K562 (cell line): Measurements from ENCODE around the gene CPT1C. TPM values are rescaled to one million over a fixed set of nuclear protein-coding genes. Genes with fewer than 3 reads are reported as not detected.

ENCODE experiments used
- ATAC-seq: fragments of 200-7000 bp; cut with Tn5 transposase; 3 replicates; pipeline ENCODE4 v1.9.1; 2020; ENCODE audit warnings: moderate library complexity
- BruUV-seq: library from RNA; stranded (reverse); fragments of 400-500 nt; replicated peaks from 2 replicates; lab custom pipeline; 2021; lab: Mats Ljungman, UMichigan
- CTCF ChIA-PET: fragments of 300-600 bp; formaldehyde crosslinking; extraction: SDS; loops from one replicate; lab custom pipeline; 2021; ENCODE audit warnings: low intra/inter-chr PET ratio; lab: Yijun Ruan, JAX
- POLR2A ChIA-PET: fragments of 300-600, 350-650 bp; sonication (Branson Sonifier 250); formaldehyde crosslinking; extraction: SDS; loops from one replicate; lab custom pipeline; 2021; ENCODE audit warnings: antibody characterized with exemption, inconsistent platforms; lab: Yijun Ruan, JAX
- DNase-seq, 4 experiments: peaks; one replicate each; pipeline versions ENCODE4 v3.0.0 to v3.0.0-alpha.2; 2011 to 2018; ENCODE audit warnings: low spot score in 3 of 4, mixed read lengths in 3 of 4; ENCODE audit errors: extremely low read depth in 1 of 4
- FAIRE-seq: peaks from 2 replicates; lab custom pipeline; 2011; peaks lifted over from hg19 to GRCh38; lab: Jason Lieb, UNC
- H2AFZ ChIP-seq: 2 replicates; pipeline ENCODE4 v1.6.0; 2011; ENCODE audit warnings: low read depth, low read length, control low read depth, inconsistent platforms
- H3K27ac ChIP-seq: fragments of 200-600 bp; 3 replicates; pipeline ENCODE4 v1.8.0; 2011; ENCODE audit warnings: low read depth, mild to moderate bottlenecking, control low read depth, inconsistent platforms, low read length, moderate library complexity, mixed read lengths; ENCODE audit errors: extremely low read depth
- H3K27me3 ChIP-seq, 2 experiments: fragments of 300-600 bp in 1 of 2; 2 replicates in 1 of 2; 3 replicates in 1 of 2; pipeline versions ENCODE4 v1.6.0 to v1.8.0; 2011; ENCODE audit warnings: inconsistent platforms in 2 of 2, low read length in 2 of 2, mild to moderate bottlenecking in 1 of 2, mixed read lengths in 1 of 2, moderate library complexity in 1 of 2; ENCODE audit not compliant: control insufficient read depth in 2 of 2, insufficient read depth in 2 of 2
- H3K36me3 ChIP-seq: fragments of 300-600 bp; 3 replicates; pipeline ENCODE4 v1.8.0; 2011; ENCODE audit warnings: mild to moderate bottlenecking, low read length, inconsistent platforms; ENCODE audit not compliant: control insufficient read depth, insufficient read depth
- H3K4me1 ChIP-seq, 2 experiments: fragments of 200-600 bp in 1 of 2; replicated peaks in 1 of 2; 2 replicates in 1 of 2; 3 replicates in 1 of 2; pipeline versions ENCODE4 v1.5.1 to v1.8.0; 2011; ENCODE audit warnings: inconsistent platforms in 2 of 2, low read length in 2 of 2, mild to moderate bottlenecking in 1 of 2, mixed read lengths in 1 of 2, moderate library complexity in 1 of 2; ENCODE audit not compliant: control insufficient read depth in 2 of 2, insufficient read depth in 2 of 2
- H3K4me2 ChIP-seq: 2 replicates; pipeline ENCODE4 v1.6.1; 2011; ENCODE audit warnings: low read length, control low read depth, inconsistent platforms, mixed read lengths; ENCODE audit not compliant: insufficient read depth
- H3K4me3 ChIP-seq: fragments of 200-600 bp; sonication (generic), shearing (Covaris generic); 2 replicates; pipeline ENCODE4 v1.5.1; 2016; ENCODE audit warnings: control low read depth, inconsistent platforms
- H3K79me2 ChIP-seq: fragments of 200-600 bp; 3 replicates; pipeline ENCODE4 v1.8.0; 2011; ENCODE audit warnings: low read length, inconsistent platforms; ENCODE audit not compliant: control insufficient read depth, insufficient read depth
- H3K9ac ChIP-seq, 2 experiments: 2 replicates each; pipeline versions ENCODE4 v1.6.0 to v1.6.1; 2011; ENCODE audit warnings: low read depth in 2 of 2, low read length in 2 of 2, control low read depth in 1 of 2, inconsistent platforms in 1 of 2, mild to moderate bottlenecking in 1 of 2, mixed read lengths in 1 of 2; ENCODE audit not compliant: insufficient read depth in 1 of 2
- H3K9me1 ChIP-seq: one replicate; pipeline ENCODE4 v1.6.0; 2011; ENCODE audit warnings: inconsistent platforms, mild to moderate bottlenecking, low read length, moderate library complexity; ENCODE audit not compliant: control insufficient read depth, insufficient read depth
- H3K9me3 ChIP-seq: replicated peaks from 2 replicates; pipeline ENCODE4 v1.5.1; 2011; ENCODE audit warnings: low read depth, low read length, inconsistent platforms; ENCODE audit not compliant: control insufficient read depth, insufficient read depth
- H4K20me1 ChIP-seq: replicated peaks from 2 replicates; pipeline ENCODE4 v1.6.1; 2011; ENCODE audit warnings: low read length, inconsistent platforms, mixed read lengths; ENCODE audit not compliant: control insufficient read depth, insufficient read depth
- SMAD1 ChIP-seq: fragments of 150-350 bp; IDR thresholded peaks from 2 replicates; pipeline ENCODE4 v1.6.1; 2014; ENCODE audit warnings: low read length, low read depth; ENCODE audit not compliant: partially characterized antibody
- SMAD3 ChIP-seq: fragments of 450-650 bp; formaldehyde crosslinking; conservative IDR thresholded peaks from 2 replicates; pipeline ENCODE4 v1.4.0; 2020; ENCODE audit warnings: mild to moderate bottlenecking
- WGBS: fragments of 100-300 bp; shearing (Covaris generic); methylation state at CpG from one replicate; pipeline ENCODE4 v1.1.6; 2016; ENCODE audit warnings: low coverage, mixed read lengths; ENCODE audit not compliant: insufficient coverage; ENCODE audit errors: missing lambda C conversion rate; 5-methylcytosine and 5-hydroxymethylcytosine counted together
- in situ Hi-C: fragments of 300-500 bp; cut with MboI; formaldehyde crosslinking; loops from 4 replicates; pipeline ENCODE4 v1.15.0; 2018; ENCODE audit warnings: inconsistent platforms, mixed read lengths
- intact Hi-C: fragments of 100-400 bp; cut with micrococcal nuclease; formaldehyde crosslinking; loops from 2 replicates; pipeline ENCODE4 v1.14.2; 2022
- polyA plus RNA-seq, 8 experiments: library from polyadenylated mRNA; depleted of rRNA in 4 of 8; stranded (reverse) in 5 of 8; unstranded in 3 of 8; fragments of >200 nt; fragmentation: Nextera tagmentation in 2 of 8; fragmentation: Illumina TruSeq in 1 of 8; extraction: Ambion mirVana in 2 of 8; extraction: Trizol in 1 of 8; gene quantifications; 2 replicates each; pipeline versions ENCODE4 v1.2.1 to v1.2.3, GENCODE V29; 2011 to 2014; ENCODE audit warnings: inconsistent platforms in 1 of 8, missing spikeins in 1 of 8
- total RNA-seq, 7 experiments: library from RNA; depleted of rRNA in 6 of 7; stranded (reverse); fragments of >200 nt in 6 of 7; fragmentation: Illumina TruSeq in 2 of 7; extraction: Trizol in 2 of 7; gene quantifications; 2 replicates each; pipeline versions ENCODE4 v1.2.1 to v1.2.3, GENCODE V29; 2011 to 2021; ENCODE audit warnings: low replicate concordance in 1 of 7
- TF ChIP-seq, protein P1 (sequence below): fragments of 450-650 bp; formaldehyde crosslinking; IDR thresholded peaks from 2 replicates; pipeline ENCODE4 v1.4.0; 2020; ENCODE audit warnings: mild to moderate bottlenecking, moderate library complexity
- TF ChIP-seq, protein P2 (sequence below): sonication (generic); formaldehyde crosslinking; IDR thresholded peaks from 2 replicates; pipeline ENCODE4 v1.8.0; 2022; ENCODE audit warnings: missing genetic modification reagents, mild to moderate bottlenecking, borderline replicate concordance
- TF ChIP-seq, protein P3 (sequence below), 2 experiments: fragments of 450-650 bp in 1 of 2; sonication (generic) in 1 of 2; formaldehyde crosslinking in 1 of 2; IDR thresholded peaks in 1 of 2; conservative IDR thresholded peaks in 1 of 2; 2 replicates each; pipeline versions ENCODE4 v1.6.1 to v1.8.1; 2016 to 2023; ENCODE audit warnings: mild to moderate bottlenecking in 2 of 2, moderate library complexity in 2 of 2, inconsistent platforms in 1 of 2, missing genetic modification reagents in 1 of 2

Gene CPT1C
- total and polyA plus RNA-seq, 9 of the 15 experiments (the other 6 are each of a cell fraction or from before 2014, with no cell fraction given): 1.9 to 12.3 (median 3.0) TPM

- Histone ChIP-seq H3K27ac (peak overlapping the region; percentile 97), H3K4me1 (peaks cover 27 to 44% of the 10 kb centered on the region in 2 experiments), H3K9me3 (no peaks in the 10 kb centered on the region; the same call in 1 of the 2 replicates), H3K9me1 (peaks cover 3% of the 10 kb centered on the region), H3K9ac (peak overlapping the region; percentile 96 to 100), H4K20me1 (peaks cover 22% of the 10 kb centered on the region), H3K36me3 (peaks cover 50% of the 10 kb centered on the region), H2AFZ (peak overlapping the region; percentile 49; the same call in 1 of the 2 replicates), H3K4me2 (peak overlapping the region; percentile 91), H3K4me3 (peak overlapping the region; percentile 85), H3K27me3 (no peaks in the 10 kb centered on the region), H3K79me2 (peaks cover 50% of the 10 kb centered on the region)
- intact Hi-C loops: loop anchor here (1.0 to 5.0 kb wide), 6 partner anchors 35 to 189 kb away; partner anchors contain the start of genes AP2A1, PNKP, PRR12 and SCAF1
- ChIA-PET POLR2A (interaction anchor here (0.5 to 2.7 kb wide), 8 partner anchors 18 to 336 kb away, joined by 3 to 23 read pairs (median 3); partner anchors contain the start of genes AP2A1 and SCAF1), CTCF (interaction anchor here (0.6 to 1.7 kb wide), 3 partner anchors 108 to 204 kb away, joined by 3 to 5 read pairs (median 4); partner anchors contain the start of gene FLT3LG)
- peak; percentile 68 to 88 (median 72) for DNase-seq
- FAIRE-seq: peak; percentile 83
- BruUV-seq: TSS peak; percentile 49
- peak; percentile 32 for ATAC-seq
- in situ Hi-C loops: no loop called here
- 2% methylated on average over 19 of the region's 21 CpGs for WGBS
- TF ChIP-seq, protein P1, sequence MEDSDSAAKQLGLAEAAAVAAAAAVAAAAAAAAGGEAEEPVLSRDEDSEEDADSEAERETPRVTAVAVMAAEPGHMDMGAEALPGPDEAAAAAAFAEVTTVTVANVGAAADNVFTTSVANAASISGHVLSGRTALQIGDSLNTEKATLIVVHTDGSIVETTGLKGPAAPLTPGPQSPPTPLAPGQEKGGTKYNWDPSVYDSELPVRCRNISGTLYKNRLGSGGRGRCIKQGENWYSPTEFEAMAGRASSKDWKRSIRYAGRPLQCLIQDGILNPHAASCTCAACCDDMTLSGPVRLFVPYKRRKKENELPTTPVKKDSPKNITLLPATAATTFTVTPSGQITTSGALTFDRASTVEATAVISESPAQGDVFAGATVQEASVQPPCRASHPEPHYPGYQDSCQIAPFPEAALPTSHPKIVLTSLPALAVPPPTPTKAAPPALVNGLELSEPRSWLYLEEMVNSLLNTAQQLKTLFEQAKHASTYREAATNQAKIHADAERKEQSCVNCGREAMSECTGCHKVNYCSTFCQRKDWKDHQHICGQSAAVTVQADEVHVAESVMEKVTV (CRISPR knock-in tag): peak; percentile 61; the same call in 1 of the 2 replicates
- no peak for TF ChIP-seq SMAD3 (CRISPR knock-in tag)
- peak; percentile 62 for TF ChIP-seq SMAD1
- TF ChIP-seq, protein P2, sequence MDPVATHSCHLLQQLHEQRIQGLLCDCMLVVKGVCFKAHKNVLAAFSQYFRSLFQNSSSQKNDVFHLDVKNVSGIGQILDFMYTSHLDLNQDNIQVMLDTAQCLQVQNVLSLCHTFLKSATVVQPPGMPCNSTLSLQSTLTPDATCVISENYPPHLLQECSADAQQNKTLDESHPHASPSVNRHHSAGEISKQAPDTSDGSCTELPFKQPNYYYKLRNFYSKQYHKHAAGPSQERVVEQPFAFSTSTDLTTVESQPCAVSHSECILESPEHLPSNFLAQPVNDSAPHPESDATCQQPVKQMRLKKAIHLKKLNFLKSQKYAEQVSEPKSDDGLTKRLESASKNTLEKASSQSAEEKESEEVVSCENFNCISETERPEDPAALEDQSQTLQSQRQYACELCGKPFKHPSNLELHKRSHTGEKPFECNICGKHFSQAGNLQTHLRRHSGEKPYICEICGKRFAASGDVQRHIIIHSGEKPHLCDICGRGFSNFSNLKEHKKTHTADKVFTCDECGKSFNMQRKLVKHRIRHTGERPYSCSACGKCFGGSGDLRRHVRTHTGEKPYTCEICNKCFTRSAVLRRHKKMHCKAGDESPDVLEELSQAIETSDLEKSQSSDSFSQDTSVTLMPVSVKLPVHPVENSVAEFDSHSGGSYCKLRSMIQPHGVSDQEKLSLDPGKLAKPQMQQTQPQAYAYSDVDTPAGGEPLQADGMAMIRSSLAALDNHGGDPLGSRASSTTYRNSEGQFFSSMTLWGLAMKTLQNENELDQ (CRISPR knock-in tag): 0 out of 2 replicates have a peak, but pooled peaks have one; percentile 10
- TF ChIP-seq, protein P3, sequence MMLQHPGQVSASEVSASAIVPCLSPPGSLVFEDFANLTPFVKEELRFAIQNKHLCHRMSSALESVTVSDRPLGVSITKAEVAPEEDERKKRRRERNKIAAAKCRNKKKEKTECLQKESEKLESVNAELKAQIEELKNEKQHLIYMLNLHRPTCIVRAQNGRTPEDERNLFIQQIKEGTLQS (IDR thresholded peaks at IDR 0.05): no peak
- TF ChIP-seq, protein P3 (CRISPR knock-in tag; conservative IDR thresholded peaks at IDR 0.05): no peak
Observed at GRCh38 chr19:49677901-49678674, 12.8 kb upstream of the CPT1C start.
